Ramos (cell line): ENCODE measurements around the gene FGFR2.

Source experiments
- in situ Hi-C: fragments of 300-500 bp; cut with MboI; formaldehyde crosslinking; loops from one replicate; pipeline ENCODE4 v1.14.3; 2022; ENCODE audit warnings: low sequenced_read_pairs; ENCODE audit not compliant: unreplicated experiment

The FGFR2 gene

GRCh38 chr10:121598263-121599249 lies at the start of gene FGFR2:
Gene FGFR2 (minus strand): TSS chr10:121598444. CDS start chr10:121593817, 4,627 bp downstream.
- in situ Hi-C loops: no loop called here

DNA sequence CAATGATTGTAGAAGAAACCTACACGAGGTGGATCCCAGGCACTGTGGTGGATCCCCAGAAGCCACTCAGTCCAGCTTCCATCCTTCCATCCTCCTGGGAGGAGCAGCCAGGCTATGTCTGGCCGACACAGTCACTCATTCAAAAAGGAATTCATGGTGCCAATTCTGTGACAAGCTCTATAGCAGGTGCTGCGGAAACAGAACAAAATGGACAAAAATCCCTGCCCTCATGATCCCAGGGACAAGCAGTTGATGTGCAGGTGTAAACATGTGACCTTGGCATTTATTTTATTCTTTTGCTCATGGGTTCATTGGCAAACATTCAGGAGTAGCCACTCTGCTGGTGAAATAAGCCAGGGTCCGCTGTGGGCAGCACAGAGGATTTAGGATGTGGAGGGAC lies 49.2 kb upstream of the FGFR2 start:
- in situ Hi-C loops: no loop called here

GRCh38 chr10:121645696-121646095 lies 47.5 kb upstream of the FGFR2 start:
- in situ Hi-C loops: no loop called here

GRCh38 chr10:121644501-121644900 lies 46.3 kb upstream of the FGFR2 start:
- in situ Hi-C loops: no loop called here

DNA sequence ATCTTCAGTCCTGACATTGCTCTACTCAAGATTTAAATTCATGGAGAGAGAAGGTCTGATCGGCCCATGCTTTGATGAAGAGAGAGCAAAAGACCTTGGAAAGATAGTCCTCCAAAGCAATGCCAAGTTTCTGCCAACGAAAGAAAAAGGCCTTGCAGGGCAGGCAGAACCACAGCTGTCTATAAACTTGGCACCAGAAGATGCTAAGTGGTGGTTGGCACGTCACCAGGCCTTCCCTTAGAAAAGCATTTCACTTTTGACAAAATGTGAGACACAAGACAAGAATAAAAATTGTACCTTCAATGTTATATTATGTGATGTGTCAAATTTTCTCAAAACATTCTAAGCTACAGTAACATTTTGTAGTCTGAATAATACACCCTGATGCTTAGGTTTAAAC lies 42.0 kb upstream of the FGFR2 start:
- in situ Hi-C loops: no loop called here

GRCh38 chr10:121639416-121639815 lies 41.2 kb upstream of the FGFR2 start:
- in situ Hi-C loops: no loop called here

DNA sequence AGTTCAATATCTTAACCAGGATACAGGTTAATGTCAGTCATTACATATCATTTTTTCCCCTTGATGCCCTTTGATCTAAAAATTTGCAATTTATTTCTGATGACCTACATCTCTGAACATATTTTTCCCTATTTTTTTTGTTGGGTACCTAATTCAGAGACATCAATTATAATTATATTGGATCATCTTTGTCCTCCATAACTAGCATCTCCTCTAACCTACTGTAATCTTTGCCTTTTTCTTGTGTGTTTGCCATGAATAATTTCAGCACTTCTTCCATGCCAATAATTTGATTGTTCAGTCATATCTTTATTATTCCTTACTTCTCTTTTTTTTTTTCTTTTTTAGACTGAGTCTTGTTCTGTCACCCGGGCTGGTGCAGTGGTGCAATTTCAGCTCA lies 39.2 kb upstream of the FGFR2 start:
- in situ Hi-C loops: no loop called here

- in situ Hi-C loops: no loop called here
Observed at GRCh38 chr10:121633056-121633455, 34.8 kb upstream of the FGFR2 start.

- in situ Hi-C loops: no loop called here
Observed at GRCh38 chr10:121631365-121632029, 33.3 kb upstream of the FGFR2 start.

DNA sequence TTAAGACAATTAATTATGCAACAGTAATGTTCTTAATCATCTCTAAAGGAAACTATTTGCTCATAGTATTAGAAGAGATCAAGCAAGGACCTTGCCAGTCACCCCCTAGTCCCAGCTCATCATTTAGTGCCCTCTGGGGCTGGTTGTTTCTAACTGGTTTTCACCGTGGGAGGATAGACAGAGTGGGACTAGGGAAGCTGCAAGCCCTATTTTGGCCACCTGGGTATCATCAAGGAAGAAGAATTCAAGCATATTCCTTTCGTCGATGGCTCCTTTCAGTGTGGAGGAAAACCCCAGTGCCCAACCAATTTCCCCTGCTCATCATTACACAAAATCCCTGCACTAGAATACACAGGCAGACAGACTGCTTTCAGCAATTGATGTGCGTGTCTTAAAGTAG lies 30.6 kb upstream of the FGFR2 start:
- in situ Hi-C loops: no loop called here

DNA sequence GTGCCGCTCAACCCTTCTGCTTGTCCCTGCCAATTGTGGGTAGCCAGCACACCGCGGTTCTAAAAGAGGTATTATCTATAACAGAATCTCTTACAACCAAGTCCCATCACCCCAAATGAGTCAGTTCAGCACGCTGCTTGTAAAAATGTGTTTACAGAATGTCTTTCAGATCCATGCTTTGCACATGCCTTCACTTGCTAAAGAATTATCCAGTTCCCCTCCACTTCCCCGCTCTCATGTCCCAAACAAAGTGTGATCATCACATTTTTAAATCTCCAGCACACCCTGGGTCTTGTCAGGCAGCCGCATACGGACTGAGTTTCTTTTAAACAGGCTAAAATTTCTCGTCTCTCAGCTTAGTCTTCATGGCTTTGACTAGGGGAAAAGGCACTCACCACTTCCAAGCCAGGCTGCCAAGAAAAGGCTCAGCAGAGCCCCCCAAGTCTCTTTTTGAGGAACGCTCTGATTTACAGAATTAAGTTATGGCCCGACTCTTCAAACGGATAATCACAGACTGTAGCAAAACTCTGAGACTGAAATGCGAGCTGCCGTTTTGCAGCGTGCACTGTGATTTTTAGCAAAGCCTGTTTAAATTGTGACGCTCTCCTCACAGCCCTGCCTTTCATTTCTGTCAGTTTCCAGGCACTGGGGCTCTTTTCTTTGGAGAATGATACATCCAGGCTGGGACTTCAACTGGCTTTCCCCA lies 29.8 kb upstream of the FGFR2 start:
- in situ Hi-C loops: no loop called here

DNA sequence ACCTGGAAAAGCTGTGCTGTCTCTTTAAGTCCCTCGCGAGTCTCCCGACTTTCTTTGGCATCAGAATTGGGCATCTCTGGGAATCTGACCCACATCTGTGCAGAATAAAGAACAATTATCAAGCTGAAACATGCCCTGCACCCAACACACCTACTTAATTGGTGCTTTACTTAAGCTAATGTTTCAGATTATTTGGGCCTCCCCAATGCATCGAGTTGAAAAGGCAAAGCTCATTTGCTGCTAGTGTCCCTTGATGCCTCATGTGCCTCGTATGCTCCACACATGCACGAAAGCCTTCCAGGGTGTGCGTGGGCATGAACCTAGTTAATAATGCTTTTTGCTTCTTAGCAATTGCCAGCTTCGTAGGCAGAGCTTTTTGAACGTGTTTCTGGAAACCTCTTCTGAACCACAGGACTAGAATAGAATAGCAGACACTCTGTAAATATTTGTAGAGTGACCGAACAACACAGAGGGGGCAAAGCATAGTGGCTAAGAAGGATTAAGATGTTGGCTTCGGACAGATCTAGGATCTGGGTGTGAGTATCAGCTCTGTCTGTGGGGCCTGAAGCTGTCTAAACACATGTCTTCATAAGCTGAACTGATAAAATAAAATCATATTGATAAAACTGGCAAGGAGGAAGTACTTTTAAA lies 26.7 kb upstream of the FGFR2 start:
- in situ Hi-C loops: no loop called here

GRCh38 chr10:121618906-121619305 lies 20.7 kb upstream of the FGFR2 start:
- in situ Hi-C loops: no loop called here

GRCh38 chr10:121617176-121617575 lies 18.9 kb upstream of the FGFR2 start:
- in situ Hi-C loops: no loop called here

GRCh38 chr10:121616291-121616690 lies 18.0 kb upstream of the FGFR2 start:
- in situ Hi-C loops: no loop called here

DNA sequence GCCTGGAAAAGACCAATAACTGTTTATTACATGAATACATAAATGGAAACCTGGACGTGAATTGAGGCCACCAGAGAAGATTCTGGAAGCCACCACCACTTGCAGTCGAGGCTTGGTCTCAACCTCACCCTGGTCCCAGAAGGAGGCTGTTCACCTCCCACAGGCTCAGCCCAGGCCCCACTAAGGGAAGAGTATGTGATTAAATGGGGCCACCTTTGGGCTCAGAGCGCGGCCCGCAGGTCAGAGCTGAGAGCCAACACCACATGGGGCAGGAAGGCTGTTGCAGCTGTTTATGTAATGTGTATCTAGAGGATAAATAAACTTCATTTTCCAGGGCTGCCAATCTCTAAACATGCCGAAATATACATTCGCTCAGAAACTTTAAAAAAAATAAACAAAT lies 17.6 kb upstream of the FGFR2 start:
- in situ Hi-C loops: no loop called here

GRCh38 chr10:121615435-121615793 lies 17.2 kb upstream of the FGFR2 start:
- in situ Hi-C loops: no loop called here

- in situ Hi-C loops: no loop called here
Observed at GRCh38 chr10:121614613-121615434, 16.6 kb upstream of the FGFR2 start.

DNA sequence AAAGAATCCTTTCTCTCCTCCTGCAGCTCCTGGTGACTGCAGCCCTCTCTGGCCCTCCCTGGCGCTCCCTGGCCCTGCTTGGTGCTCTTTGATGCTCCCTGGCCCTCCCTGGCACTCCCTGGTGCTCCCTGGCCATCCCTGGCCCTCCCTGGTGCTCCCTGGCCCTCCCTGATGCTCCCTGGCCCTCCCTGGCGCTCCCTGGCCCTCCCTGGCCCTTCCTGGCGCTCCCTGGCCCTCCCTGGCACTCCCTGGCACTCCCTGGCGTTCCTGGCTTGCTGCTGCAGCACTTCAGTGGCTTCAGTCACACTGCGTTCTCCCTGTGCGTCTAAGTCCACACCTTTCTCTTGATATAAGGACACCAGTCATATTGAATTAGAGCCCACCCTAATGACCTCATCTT lies 15.2 kb upstream of the FGFR2 start:
- in situ Hi-C loops: no loop called here
